Ascending aorta (tissue), 2 donors: ENCODE data around the gene ZNRF4. TPM values are rescaled to one million over a fixed set of nuclear protein-coding genes. Genes with fewer than 3 reads are reported as not detected.

Experiments
- DNase-seq, 2 donors: peaks; one replicate each; pipeline ENCODE4 v3.0.0-alpha.2; 2019; ENCODE audit warnings: low spot score in 2 of 2
- H3K27ac ChIP-seq, 2 donors: fragments of 200-600 bp; sonication (generic); one replicate each; pipeline ENCODE4 v1.5.1; 2016 to 2017; ENCODE audit warnings: mild to moderate bottlenecking in 1 of 2
- H3K27me3 ChIP-seq: fragments of 200-600 bp; sonication (generic); one replicate; pipeline ENCODE4 v1.5.1; 2017
- H3K36me3 ChIP-seq, 2 donors: fragments of 200-600 bp; sonication (generic); one replicate each; pipeline ENCODE4 v1.5.1; 2016
- H3K4me1 ChIP-seq, 2 donors: fragments of 200-600 bp; sonication (generic); one replicate each; pipeline ENCODE4 v1.5.1; 2016 to 2017; ENCODE audit warnings: mild to moderate bottlenecking in 1 of 2
- H3K4me3 ChIP-seq, 2 donors: fragments of 200-600 bp; sonication (generic); one replicate each; pipeline ENCODE4 v1.5.1; 2016 to 2017; ENCODE audit warnings: mild to moderate bottlenecking in 1 of 2
- H3K9me3 ChIP-seq, 2 donors: fragments of 200-600 bp; sonication (generic); one replicate each; pipeline ENCODE4 v1.5.1; 2016
- CTCF ChIP-seq, 3 experiments: fragments of 200-600 bp in 2 of 3; fragments of 450-650 bp in 1 of 3; sonication (generic) in 2 of 3; IDR thresholded peaks; one replicate each; pipeline ENCODE4 v1.5.1; 2016 to 2019; ENCODE audit warnings: antibody characterized with exemption in 3 of 3, mild to moderate bottlenecking in 1 of 3, moderate library complexity in 1 of 3
- intact Hi-C: fragments of 100-400 bp; cut with DNase I; formaldehyde crosslinking; loops from one replicate; pipeline ENCODE4 v1.15.1; 2023
- total RNA-seq: library from RNA; depleted of rRNA; stranded (reverse); fragments of >200 nt; gene quantifications from one replicate; pipeline ENCODE4 v1.1.0, GENCODE V29; 2016

ZNRF4 gene
- total RNA-seq, 1 donor from 2014 or later: not detected

GRCh38 chr19:5444431-5444830, 10.8 kb upstream of the ZNRF4 start:
- no peak overlapping the region for H3K27ac ChIP-seq
- TF ChIP-seq CTCF (IDR thresholded peaks at IDR 0.05): no peak
- H3K4me1 ChIP-seq: no peaks in the 10 kb centered on the region
- no peaks in the 10 kb centered on the region for H3K27me3 ChIP-seq
- H3K9me3 ChIP-seq: no peaks in the 10 kb centered on the region
- H3K4me3 ChIP-seq: no peak overlapping the region
- no peaks in the 10 kb centered on the region for H3K36me3 ChIP-seq
- intact Hi-C loops: no loop called here
- no peak for DNase-seq

DNA sequence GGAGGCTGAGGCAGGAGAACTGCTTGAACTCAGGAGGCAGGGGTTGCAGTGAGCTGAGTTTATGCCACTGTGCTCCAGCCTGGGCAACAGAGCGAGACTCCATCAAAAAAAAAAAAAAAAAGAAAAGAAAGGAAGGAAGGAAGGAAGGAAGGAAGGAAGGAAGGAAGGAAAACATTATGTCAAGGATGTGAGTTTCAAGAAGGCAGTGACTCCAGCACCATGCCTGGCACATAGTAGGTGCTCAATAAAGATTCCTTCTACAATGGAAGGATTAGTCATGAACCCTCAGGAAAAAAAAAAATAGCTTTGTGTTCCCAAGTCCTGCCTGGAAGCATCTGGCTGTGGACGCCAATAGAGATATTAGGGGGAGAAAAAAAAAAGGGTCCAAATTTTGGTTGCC, 10.1 kb upstream of the ZNRF4 start:
- intact Hi-C loops: no loop called here
- Histone ChIP-seq H3K27me3 (no peaks in the 10 kb centered on the region), H3K9me3 (no peaks in the 10 kb centered on the region), H3K4me3 (no peak overlapping the region), H3K27ac (no peak overlapping the region), H3K4me1 (no peaks in the 10 kb centered on the region), H3K36me3 (no peaks in the 10 kb centered on the region)
- DNase-seq: no peak
- TF ChIP-seq CTCF (IDR thresholded peaks at IDR 0.05): no peak

DNA sequence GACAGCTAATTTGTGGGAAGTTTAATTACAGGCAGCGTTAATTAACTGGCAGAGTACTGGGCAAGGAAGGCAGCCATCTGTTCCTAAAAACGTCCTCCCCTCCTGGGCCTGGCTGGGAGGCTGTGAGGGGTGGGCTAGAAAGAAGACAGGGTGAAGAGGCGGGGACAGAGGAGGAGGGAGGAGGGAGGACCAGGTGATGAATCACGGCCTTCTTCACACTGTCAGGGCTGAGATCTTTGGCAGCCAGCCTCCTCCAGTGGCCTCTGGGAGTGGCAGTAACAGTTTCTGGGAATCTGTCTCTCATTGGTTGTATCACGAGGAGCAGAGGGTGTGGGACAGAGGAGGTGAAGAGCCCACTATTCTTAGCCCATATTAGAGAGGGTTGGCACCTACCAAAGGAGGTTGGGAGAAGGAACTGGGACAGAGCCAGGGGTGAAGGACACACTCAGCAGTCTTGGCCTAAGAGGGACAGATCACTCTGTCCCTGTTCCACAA, 9.6 kb upstream of the ZNRF4 start:
- H3K27ac ChIP-seq: no peak overlapping the region
- no peak for DNase-seq
- H3K4me3 ChIP-seq: no peak overlapping the region
- no peaks in the 10 kb centered on the region for H3K36me3 ChIP-seq
- TF ChIP-seq CTCF (IDR thresholded peaks at IDR 0.05): no peak
- H3K4me1 ChIP-seq: no peaks in the 10 kb centered on the region
- intact Hi-C loops: no loop called here
- no peaks in the 10 kb centered on the region for H3K9me3 ChIP-seq
- H3K27me3 ChIP-seq: no peaks in the 10 kb centered on the region

DNA sequence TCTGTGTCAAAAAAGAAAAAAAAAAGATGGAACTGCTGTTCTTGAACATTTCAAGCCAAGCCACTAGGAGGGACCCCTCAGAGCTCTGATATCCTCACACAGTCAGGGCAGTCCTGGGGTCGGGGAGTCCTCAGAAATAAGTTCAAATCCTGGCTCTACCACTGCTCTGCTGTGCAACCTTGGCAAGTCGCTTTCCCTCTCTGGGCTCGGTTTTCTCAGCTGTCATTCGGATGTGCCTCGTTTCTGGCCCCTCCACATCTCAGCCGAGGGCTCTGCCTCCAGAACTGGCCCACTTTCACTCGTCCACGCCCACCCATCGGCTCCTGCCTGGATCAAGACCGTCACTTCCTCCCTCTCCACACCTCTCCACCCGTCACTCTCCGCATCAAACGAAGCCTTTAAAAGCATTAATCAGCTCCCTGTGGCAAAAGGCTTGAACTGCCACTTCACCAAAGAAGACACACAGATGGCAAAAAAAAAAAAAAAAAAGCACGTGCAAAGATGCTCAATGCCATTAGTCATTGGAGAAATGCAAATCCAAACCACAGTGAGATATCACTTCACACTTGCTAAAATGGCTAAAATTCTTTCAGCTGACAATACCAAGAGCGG, 7.4 kb upstream of the ZNRF4 start:
- no peak for TF ChIP-seq CTCF (IDR thresholded peaks at IDR 0.05)
- Histone ChIP-seq H3K4me3 (no peak overlapping the region), H3K27me3 (no peaks in the 10 kb centered on the region), H3K4me1 (no peaks in the 10 kb centered on the region), H3K36me3 (no peaks in the 10 kb centered on the region), H3K9me3 (no peaks in the 10 kb centered on the region), H3K27ac (no peak overlapping the region)
- intact Hi-C loops: no loop called here
- no peak for DNase-seq

DNA sequence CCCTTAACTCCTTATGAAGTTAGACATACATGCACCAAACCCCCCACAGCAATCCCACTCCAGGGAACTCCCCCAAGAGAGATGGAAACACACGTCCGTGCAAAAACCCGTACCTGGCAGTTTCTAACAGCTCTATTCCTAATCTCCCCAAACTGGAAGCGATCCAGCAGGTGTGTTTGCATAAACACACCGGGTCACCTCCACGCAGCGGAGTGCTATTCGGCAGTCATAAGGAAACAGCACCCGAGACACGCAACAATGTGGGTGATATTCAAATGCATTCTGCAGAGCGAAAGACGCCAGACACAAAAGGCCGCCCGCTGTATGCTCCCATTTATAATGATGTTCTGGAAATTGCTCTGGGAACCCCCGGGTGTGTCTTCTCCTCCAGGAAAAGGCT, 6.8 kb upstream of the ZNRF4 start:
- no peak for TF ChIP-seq CTCF (IDR thresholded peaks at IDR 0.05)
- H3K4me3 ChIP-seq: no peak overlapping the region
- no peak for DNase-seq
- no peaks in the 10 kb centered on the region for H3K27me3 ChIP-seq
- no peak overlapping the region for H3K27ac ChIP-seq
- H3K4me1 ChIP-seq: no peaks in the 10 kb centered on the region
- peaks cover 0 to 4% of the 10 kb centered on the region in 2 donors for H3K9me3 ChIP-seq
- H3K36me3 ChIP-seq: no peaks in the 10 kb centered on the region
- intact Hi-C loops: no loop called here
